Measurements from ENCODE around the gene OGFOD1. TPM values are rescaled to one million over a fixed set of nuclear protein-coding genes. Genes with fewer than 3 reads are reported as not detected.

Gene OGFOD1
- total and polyA plus RNA-seq, 10 of the 15 experiments (the other 5 are each of a cell fraction or from before 2014, with no cell fraction given): 31.4 to 119 (median 51.6) TPM

DNA sequence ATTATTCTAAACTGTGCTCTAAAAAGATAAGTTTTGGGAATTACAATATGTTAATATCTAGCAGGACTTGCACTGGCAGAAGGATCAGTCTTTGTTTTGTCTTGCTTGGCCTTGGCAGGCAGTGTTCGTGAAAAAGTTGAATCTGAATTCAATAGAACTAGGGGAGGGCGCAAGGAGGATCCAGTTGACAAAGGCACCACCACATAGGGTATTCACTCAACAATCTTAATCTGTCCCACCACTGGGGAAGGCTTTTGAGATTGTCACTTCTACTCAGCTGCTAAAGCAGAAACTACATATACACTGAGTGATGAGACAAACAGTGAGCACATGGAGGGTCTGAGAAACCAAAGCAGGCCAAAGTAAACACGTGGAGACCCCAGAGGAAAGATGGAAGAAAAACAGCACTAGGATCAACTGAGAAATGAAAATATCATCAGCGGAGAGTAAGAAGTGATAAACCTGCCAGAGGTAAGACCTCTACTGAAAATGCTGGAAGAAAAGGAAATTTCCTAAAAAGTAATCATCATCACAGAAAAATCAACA is 28.4 kb upstream of the OGFOD1 start (continued):
- TF ChIP-seq IRF4 (IDR thresholded peaks at IDR 0.05; ENCODE audit: low read depth, low read length): no peak

DNA sequence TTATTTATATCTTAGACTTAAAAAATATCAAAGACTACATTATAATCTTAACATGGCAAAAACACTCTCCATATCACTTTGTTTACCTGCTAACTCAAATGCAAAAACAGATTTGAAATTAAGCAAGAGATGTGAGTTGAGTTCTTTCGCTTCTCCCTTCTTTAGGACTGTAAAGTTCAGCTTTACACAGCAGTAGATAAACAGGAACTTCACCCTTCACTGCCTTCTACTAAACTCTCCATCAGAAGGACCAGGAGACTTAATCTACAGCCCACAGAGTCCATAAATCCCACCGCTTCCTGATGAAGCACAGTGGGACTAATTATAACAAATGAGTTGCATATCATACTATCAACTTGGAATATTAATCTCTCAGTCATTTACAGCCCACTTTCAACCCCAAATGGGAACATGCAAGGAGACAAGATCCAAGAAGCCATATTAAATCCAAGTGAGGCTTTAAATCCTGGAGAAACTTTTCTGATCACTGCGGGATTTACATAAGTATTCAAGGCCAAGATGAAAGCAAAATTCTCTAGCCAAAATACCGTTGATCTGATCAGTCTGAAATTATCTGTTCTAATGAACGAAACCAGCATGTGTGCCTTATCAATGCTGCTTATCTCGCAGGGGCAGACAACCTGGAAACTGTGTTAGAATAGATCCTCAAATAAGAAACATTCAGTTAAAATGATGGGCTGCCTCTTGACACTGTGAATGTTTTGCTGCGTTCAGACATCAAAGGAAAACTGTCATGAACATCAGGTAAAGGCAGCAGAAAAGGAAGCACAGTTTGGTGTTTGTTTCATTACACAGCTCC is 27.6 kb upstream of the OGFOD1 start:
- BruUV-seq (replicated peaks): TSS peak; percentile 69

More for the DNA sequence above, 27.6 kb upstream of the OGFOD1 start:
- under 1% methylated on average over 7 of the region's 7 CpGs for WGBS (ENCODE audit: insufficient coverage, insufficient replicate concordance, low lambda C conversion rate, missing lambda C conversion rate)
- H3K4me2 ChIP-seq (ENCODE audit: control insufficient read depth, insufficient read depth): peak overlapping the region; percentile 95
- in situ Hi-C loops (cut with MboI): no loop called here
- H3K9me3 ChIP-seq (replicated peaks; ENCODE audit: control insufficient read depth, insufficient read depth, low read length): no peaks in the 10 kb centered on the region
- H3K27me3 ChIP-seq (replicated peaks in 1 of 2; ENCODE audit: control insufficient read depth in 2 of 2, insufficient read depth in 2 of 2, low read length in 1 of 2): no peaks in the 10 kb centered on the region
- POLR2A ChIA-PET: interaction anchor here (0.7 to 1.5 kb wide), 3 partner anchors 27 to 67 kb away, joined by 3 to 4 read pairs (median 3); partner anchors contain the start of genes NUDT21 and OGFOD1
- intact Hi-C loops (cut with micrococcal nuclease; ENCODE audit: unreplicated experiment): loop anchor here (2.0 kb wide), 1 partner anchor 25 kb away; no protein-coding TSS in a partner anchor
- peak overlapping the region; percentile 89 for H3K9ac ChIP-seq (ENCODE audit: control insufficient read depth, insufficient read depth, low read length)
- SMC1A ChIA-PET (ENCODE audit: uncharacterized antibody, unreplicated experiment): interaction anchor here (1.0 to 2.1 kb wide), 4 partner anchors 15 to 278 kb away, joined by 3 to 8 read pairs (median 6); partner anchors contain the start of genes NUDT21 and OGFOD1
- H3K4me1 ChIP-seq (ENCODE audit: control insufficient read depth, insufficient read depth, low read length): peaks cover 12% of the 10 kb centered on the region
- H3K79me2 ChIP-seq (ENCODE audit: control insufficient read depth, insufficient read depth, low read length): peaks cover 60% of the 10 kb centered on the region
- H3K36me3 ChIP-seq (ENCODE audit: control insufficient read depth in 2 of 2, insufficient read depth in 2 of 2, low read length in 1 of 2): no peaks in the 10 kb centered on the region
- RAD21 ChIA-PET (ENCODE audit: unreplicated experiment): interaction anchor here (1.6 kb wide), 1 partner anchor 27 kb away, joined by 6 read pairs; the partner anchor contains the start of genes NUDT21 and OGFOD1
- TF ChIP-seq, protein P1, sequence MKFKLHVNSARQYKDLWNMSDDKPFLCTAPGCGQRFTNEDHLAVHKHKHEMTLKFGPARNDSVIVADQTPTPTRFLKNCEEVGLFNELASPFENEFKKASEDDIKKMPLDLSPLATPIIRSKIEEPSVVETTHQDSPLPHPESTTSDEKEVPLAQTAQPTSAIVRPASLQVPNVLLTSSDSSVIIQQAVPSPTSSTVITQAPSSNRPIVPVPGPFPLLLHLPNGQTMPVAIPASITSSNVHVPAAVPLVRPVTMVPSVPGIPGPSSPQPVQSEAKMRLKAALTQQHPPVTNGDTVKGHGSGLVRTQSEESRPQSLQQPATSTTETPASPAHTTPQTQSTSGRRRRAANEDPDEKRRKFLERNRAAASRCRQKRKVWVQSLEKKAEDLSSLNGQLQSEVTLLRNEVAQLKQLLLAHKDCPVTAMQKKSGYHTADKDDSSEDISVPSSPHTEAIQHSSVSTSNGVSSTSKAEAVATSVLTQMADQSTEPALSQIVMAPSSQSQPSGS (IDR thresholded peaks at IDR 0.05; ENCODE audit: low read length): peak; percentile 48; the same call in 1 of the 2 replicates
- TF ChIP-seq, protein P2, sequence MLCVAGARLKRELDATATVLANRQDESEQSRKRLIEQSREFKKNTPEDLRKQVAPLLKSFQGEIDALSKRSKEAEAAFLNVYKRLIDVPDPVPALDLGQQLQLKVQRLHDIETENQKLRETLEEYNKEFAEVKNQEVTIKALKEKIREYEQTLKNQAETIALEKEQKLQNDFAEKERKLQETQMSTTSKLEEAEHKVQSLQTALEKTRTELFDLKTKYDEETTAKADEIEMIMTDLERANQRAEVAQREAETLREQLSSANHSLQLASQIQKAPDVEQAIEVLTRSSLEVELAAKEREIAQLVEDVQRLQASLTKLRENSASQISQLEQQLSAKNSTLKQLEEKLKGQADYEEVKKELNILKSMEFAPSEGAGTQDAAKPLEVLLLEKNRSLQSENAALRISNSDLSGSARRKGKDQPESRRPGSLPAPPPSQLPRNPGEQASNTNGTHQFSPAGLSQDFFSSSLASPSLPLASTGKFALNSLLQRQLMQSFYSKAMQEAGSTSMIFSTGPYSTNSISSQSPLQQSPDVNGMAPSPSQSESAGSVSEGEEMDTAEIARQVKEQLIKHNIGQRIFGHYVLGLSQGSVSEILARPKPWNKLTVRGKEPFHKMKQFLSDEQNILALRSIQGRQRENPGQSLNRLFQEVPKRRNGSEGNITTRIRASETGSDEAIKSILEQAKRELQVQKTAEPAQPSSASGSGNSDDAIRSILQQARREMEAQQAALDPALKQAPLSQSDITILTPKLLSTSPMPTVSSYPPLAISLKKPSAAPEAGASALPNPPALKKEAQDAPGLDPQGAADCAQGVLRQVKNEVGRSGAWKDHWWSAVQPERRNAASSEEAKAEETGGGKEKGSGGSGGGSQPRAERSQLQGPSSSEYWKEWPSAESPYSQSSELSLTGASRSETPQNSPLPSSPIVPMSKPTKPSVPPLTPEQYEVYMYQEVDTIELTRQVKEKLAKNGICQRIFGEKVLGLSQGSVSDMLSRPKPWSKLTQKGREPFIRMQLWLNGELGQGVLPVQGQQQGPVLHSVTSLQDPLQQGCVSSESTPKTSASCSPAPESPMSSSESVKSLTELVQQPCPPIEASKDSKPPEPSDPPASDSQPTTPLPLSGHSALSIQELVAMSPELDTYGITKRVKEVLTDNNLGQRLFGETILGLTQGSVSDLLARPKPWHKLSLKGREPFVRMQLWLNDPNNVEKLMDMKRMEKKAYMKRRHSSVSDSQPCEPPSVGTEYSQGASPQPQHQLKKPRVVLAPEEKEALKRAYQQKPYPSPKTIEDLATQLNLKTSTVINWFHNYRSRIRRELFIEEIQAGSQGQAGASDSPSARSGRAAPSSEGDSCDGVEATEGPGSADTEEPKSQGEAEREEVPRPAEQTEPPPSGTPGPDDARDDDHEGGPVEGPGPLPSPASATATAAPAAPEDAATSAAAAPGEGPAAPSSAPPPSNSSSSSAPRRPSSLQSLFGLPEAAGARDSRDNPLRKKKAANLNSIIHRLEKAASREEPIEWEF (IDR thresholded peaks at IDR 0.05; ENCODE audit: insufficient replicate concordance, low read depth, low read length): peak; percentile 53
- TF ChIP-seq RUNX3 (IDR thresholded peaks at IDR 0.05; ENCODE audit: low read length) (0 out of 2 replicates have a peak, but pooled peaks have one; percentile 5), CREM (IDR thresholded peaks at IDR 0.05; ENCODE audit: low read depth) (no peak), KDM1A (IDR thresholded peaks at IDR 0.05; ENCODE audit: borderline replicate concordance) (no peak)
- CTCF ChIA-PET: interaction anchor here (1.3 to 1.7 kb wide), 3 partner anchors 28 to 278 kb away, joined by 3 to 8 read pairs (median 4); partner anchors contain the start of genes NUDT21 and OGFOD1
- H3K27ac ChIP-seq (ENCODE audit: control insufficient read depth, insufficient read depth): peak overlapping the region; percentile 60
- H3K4me3 ChIP-seq: peak overlapping the region; percentile 78
- ATAC-seq: peak; percentile 51
- peak; percentile 21 for DNase-seq (ENCODE audit: low read depth, low spot score)
- no peaks in the 10 kb centered on the region for H4K20me1 ChIP-seq (ENCODE audit: control insufficient read depth, insufficient read depth)
- H2AFZ ChIP-seq (ENCODE audit: control insufficient read depth, low read depth, low read length): no peak overlapping the region
- peak; percentile 47 for FAIRE-seq

All from GM12878 (cell line).